Mesodermal cell (in vitro differentiated cells): ENCODE results near the gene SCYGR4.
"Not testable (repeated sequence)": the region's sequence is repeated elsewhere in the genome, so short reads cannot be mapped to it uniquely, and the experiment has no call there.

Source experiments
- H3K27ac ChIP-seq: 2 replicates; pipeline ENCODE4 v1.7.0; 2013; ENCODE audit warnings: mild to moderate bottlenecking, low read depth, low read length, moderate library complexity; ENCODE audit not compliant: severe bottlenecking
- H3K36me3 ChIP-seq: 2 replicates; pipeline ENCODE4 v1.7.1; 2013; ENCODE audit warnings: mild to moderate bottlenecking, low read length, moderate library complexity; ENCODE audit not compliant: control insufficient read depth, insufficient read depth
- H3K4me1 ChIP-seq: one replicate; pipeline ENCODE4 v1.7.1; 2013; ENCODE audit warnings: mild to moderate bottlenecking, low read length; ENCODE audit not compliant: insufficient read depth, control insufficient read depth, poor library complexity, severe bottlenecking
- H3K4me3 ChIP-seq: 2 replicates; pipeline ENCODE4 v1.7.0; 2013; ENCODE audit warnings: low read length, control low read depth, mild to moderate bottlenecking; ENCODE audit not compliant: insufficient read depth, poor library complexity, severe bottlenecking; ENCODE audit errors: extremely low read depth
- H3K9me3 ChIP-seq: 2 replicates; pipeline ENCODE4 v1.7.1; 2013; ENCODE audit warnings: mild to moderate bottlenecking, low read length, moderate library complexity; ENCODE audit not compliant: control insufficient read depth
- WGBS, 2 experiments: methylation state at CpG; one replicate each; pipeline ENCODE4 v1.1.5; 2013; ENCODE audit warnings: missing lambda C conversion rate in 2 of 2; ENCODE audit not compliant: insufficient coverage in 2 of 2; 5-methylcytosine and 5-hydroxymethylcytosine counted together

SCYGR4 gene

GRCh38 chr2:227597036-227597435 lies 20.3 kb upstream of the SCYGR4 start:
- Histone ChIP-seq H3K27ac (no peak overlapping the region), H3K4me3 (no peak overlapping the region), H3K9me3 (no peaks in the 10 kb centered on the region), H3K36me3 (no peaks in the 10 kb centered on the region), H3K4me1 (no peaks in the 10 kb centered on the region)

GRCh38 chr2:227597998-227598397 lies 19.3 kb upstream of the SCYGR4 start:
- Histone ChIP-seq H3K4me1 (no peaks in the 10 kb centered on the region), H3K9me3 (no peaks in the 10 kb centered on the region), H3K4me3 (no peak overlapping the region), H3K36me3 (no peaks in the 10 kb centered on the region), H3K27ac (no peak overlapping the region)
- 45 to 65% methylated on average over 3 to 4 of the region's 4 CpGs for WGBS, 2 experiments

- WGBS, 2 experiments = 94 to 95% methylated on average over 5 to 6 of the region's 16 CpGs
- H3K27ac ChIP-seq, H3K9me3 ChIP-seq, H3K4me3 ChIP-seq, H3K4me1 ChIP-seq, H3K36me3 ChIP-seq: not testable (repeated sequence)
Observed at GRCh38 chr2:227598835-227599503, 18.3 kb upstream of the SCYGR4 start, which contains the start of gene SCYGR2. TSS of gene SCYGR2 (plus strand) at chr2:227598893. CDS start at chr2:227598893, 0 bp downstream.

GRCh38 chr2:227602358-227602757 lies 14.9 kb upstream of the SCYGR4 start:
- Histone ChIP-seq H3K4me3 (no peak overlapping the region), H3K4me1 (no peaks in the 10 kb centered on the region), H3K36me3 (no peaks in the 10 kb centered on the region), H3K27ac (no peak overlapping the region), H3K9me3 (no peaks in the 10 kb centered on the region)
- WGBS, 2 experiments = 100% methylated on average over 1 of the region's 3 CpGs; no CpG with 5 or more reads in 1 of the 2 experiments

DNA sequence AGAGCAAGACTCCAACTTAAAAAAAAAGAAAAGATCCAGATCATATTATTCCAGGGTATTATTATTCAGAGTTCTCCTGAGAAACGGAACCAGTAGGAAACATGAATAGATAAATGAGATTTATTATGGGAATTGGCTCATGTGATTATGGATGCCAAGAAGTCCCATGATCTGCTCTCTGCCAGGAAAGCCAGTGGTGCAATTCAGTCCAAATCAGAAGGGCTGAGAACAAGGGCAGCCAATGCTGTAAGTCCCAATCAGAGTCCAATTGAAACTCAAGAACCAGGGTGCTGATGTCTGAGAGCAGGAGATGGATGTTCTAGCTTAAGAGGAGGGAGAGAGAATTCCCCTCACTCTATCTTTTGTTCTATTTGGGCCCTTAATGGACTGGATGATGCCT lies 10.8 kb upstream of the SCYGR4 start:
- H3K36me3 ChIP-seq = no peaks in the 10 kb centered on the region
- H3K27ac ChIP-seq = no peak overlapping the region
- 100% methylated on average over 1 of the region's 1 CpG; no CpG with 5 or more reads in 1 of the 2 experiments for WGBS, 2 experiments
- no peaks in the 10 kb centered on the region for H3K4me1 ChIP-seq
- H3K9me3 ChIP-seq = no peaks in the 10 kb centered on the region
- no peak overlapping the region for H3K4me3 ChIP-seq

DNA sequence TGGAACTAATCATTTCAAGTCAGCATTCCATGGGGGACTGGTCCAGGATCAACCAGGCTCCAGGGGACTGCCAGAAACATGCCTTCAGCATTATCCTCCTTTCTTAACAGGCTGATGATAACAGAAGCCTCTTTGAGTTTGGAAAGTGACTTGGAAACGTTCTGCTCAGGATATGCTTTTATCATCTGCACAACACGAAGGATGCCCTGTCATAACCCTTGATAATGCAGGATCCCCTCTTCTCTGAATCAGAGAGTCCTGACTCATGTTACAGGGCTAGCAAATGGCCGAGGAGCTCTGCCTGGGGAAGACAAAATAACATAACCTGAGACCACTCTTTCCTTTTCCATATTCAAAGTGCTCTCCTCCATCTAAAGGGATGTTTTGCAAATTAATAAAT lies 9.4 kb upstream of the SCYGR4 start:
- Histone ChIP-seq H3K27ac (no peak overlapping the region), H3K36me3 (no peaks in the 10 kb centered on the region), H3K4me3 (no peak overlapping the region), H3K4me1 (no peaks in the 10 kb centered on the region), H3K9me3 (no peaks in the 10 kb centered on the region)
- 44 to 67% methylated on average over 1 to 2 of the region's 3 CpGs for WGBS, 2 experiments

DNA sequence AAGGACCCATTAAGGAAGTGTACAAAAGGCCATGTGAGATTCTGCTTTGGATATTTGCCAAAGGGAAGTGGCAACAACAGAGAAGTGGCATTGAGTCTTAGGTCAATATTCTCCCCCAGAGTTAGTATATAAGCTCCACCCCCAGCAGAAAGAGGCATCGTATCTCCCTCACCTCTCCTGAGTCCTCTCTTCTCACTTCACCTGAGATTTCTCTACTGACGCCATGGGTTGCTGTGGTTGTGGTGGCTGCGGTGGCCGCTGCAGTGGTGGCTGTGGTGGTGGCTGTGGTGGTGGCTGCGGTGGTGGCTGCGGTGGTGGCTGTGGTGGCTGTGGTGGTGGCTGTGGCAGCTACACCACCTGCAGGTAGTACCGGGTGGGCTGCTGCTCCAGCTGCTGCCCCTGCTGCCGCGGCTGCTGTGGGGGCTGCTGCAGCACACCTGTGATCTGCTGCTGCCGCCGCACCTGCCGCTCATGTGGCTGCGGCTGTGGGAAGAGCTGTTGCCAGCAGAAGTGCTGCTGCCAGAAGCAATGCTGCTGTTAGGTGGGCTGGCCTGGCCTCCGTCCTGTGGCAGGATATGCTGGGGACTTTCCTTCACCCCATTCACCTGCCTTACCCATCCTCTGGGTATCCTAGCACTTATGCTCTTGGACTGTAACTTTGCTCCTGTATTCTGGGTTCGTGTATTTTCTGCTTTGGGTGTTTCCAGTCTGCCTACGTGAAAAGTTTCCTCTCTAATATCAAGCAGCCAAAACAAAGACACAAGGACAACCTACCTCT lies 8.5 kb upstream of the SCYGR4 start:
- H3K4me1 ChIP-seq = no peaks in the 10 kb centered on the region
- WGBS, 2 experiments = 73 to 83% methylated on average over 3 to 7 of the region's 16 CpGs
- H3K9me3 ChIP-seq = no peaks in the 10 kb centered on the region
- H3K4me3 ChIP-seq = no peak overlapping the region
- no peak overlapping the region for H3K27ac ChIP-seq
- H3K36me3 ChIP-seq = no peaks in the 10 kb centered on the region

DNA sequence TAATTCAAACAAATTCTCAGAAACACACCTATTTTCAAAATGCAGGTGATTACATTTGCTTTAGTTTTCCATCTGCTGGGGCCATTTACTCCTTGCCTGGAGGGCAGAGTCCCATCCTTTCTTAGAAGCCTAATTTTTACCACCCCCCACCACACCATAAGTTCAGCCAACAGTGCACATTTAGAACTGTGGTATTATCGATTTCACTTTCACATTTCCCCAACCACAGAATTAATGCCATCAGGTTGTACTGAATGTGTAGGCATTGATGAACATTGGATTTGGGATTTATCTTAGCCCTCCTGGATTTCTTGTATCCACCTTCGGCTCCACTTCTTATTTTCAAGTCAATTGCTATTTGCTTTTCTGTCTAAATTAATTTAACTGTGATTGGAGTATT lies 7.2 kb upstream of the SCYGR4 start:
- WGBS, 2 experiments = no CpG with 5 or more reads among the region's 2 CpGs

GRCh38 chr2:227612546-227613271 lies 4.6 kb upstream of the SCYGR4 start:
- no peak overlapping the region for H3K27ac ChIP-seq
- no peaks in the 10 kb centered on the region for H3K9me3 ChIP-seq
- H3K36me3 ChIP-seq = no peaks in the 10 kb centered on the region
- H3K4me1 ChIP-seq = no peaks in the 10 kb centered on the region
- WGBS, 2 experiments = 77 to 94% methylated on average over 5 to 8 of the region's 11 CpGs
- H3K4me3 ChIP-seq = no peak overlapping the region

More for the DNA sequence above, 7.2 kb upstream of the SCYGR4 start:
- Histone ChIP-seq H3K27ac (no peak overlapping the region), H3K4me3 (no peak overlapping the region), H3K9me3 (no peaks in the 10 kb centered on the region), H3K36me3 (no peaks in the 10 kb centered on the region), H3K4me1 (no peaks in the 10 kb centered on the region)

- WGBS, 2 experiments = 71% methylated on average over 1 of the region's 4 CpGs; no CpG with 5 or more reads in 1 of the 2 experiments
- H3K4me3 ChIP-seq = no peak overlapping the region
- H3K27ac ChIP-seq = no peak overlapping the region
- H3K9me3 ChIP-seq = no peaks in the 10 kb centered on the region
- no peaks in the 10 kb centered on the region for H3K4me1 ChIP-seq
- no peaks in the 10 kb centered on the region for H3K36me3 ChIP-seq
Observed at GRCh38 chr2:227613272-227613660, 4.0 kb upstream of the SCYGR4 start.
